ENCODE measurements around the gene SFTPB. TPM values are rescaled to one million over a fixed set of nuclear protein-coding genes. Genes with fewer than 3 reads are reported as not detected.

SFTPB gene
- polyA plus RNA-seq, 1 donor from 2014 or later: not detected

GRCh38 chr2:85703329-85703728 is 35.3 kb upstream of the SFTPB start:
- no peak for TF ChIP-seq EP300 (conservative IDR thresholded peaks at IDR 0.05; ENCODE audit: poor library complexity, severe bottlenecking)
- no peak for TF ChIP-seq CTCF (IDR thresholded peaks at IDR 0.05; ENCODE audit: poor library complexity, severe bottlenecking)
- no peak for TF ChIP-seq TAF1 (IDR thresholded peaks at IDR 0.05; ENCODE audit: low read depth)
- TF ChIP-seq EZH2 (IDR thresholded peaks at IDR 0.05; ENCODE audit: borderline replicate concordance, insufficient read depth, low read length, poor library complexity, severe bottlenecking): no peak
- TF ChIP-seq, protein P1, sequence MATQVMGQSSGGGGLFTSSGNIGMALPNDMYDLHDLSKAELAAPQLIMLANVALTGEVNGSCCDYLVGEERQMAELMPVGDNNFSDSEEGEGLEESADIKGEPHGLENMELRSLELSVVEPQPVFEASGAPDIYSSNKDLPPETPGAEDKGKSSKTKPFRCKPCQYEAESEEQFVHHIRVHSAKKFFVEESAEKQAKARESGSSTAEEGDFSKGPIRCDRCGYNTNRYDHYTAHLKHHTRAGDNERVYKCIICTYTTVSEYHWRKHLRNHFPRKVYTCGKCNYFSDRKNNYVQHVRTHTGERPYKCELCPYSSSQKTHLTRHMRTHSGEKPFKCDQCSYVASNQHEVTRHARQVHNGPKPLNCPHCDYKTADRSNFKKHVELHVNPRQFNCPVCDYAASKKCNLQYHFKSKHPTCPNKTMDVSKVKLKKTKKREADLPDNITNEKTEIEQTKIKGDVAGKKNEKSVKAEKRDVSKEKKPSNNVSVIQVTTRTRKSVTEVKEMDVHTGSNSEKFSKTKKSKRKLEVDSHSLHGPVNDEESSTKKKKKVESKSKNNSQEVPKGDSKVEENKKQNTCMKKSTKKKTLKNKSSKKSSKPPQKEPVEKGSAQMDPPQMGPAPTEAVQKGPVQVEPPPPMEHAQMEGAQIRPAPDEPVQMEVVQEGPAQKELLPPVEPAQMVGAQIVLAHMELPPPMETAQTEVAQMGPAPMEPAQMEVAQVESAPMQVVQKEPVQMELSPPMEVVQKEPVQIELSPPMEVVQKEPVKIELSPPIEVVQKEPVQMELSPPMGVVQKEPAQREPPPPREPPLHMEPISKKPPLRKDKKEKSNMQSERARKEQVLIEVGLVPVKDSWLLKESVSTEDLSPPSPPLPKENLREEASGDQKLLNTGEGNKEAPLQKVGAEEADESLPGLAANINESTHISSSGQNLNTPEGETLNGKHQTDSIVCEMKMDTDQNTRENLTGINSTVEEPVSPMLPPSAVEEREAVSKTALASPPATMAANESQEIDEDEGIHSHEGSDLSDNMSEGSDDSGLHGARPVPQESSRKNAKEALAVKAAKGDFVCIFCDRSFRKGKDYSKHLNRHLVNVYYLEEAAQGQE (IDR thresholded peaks at IDR 0.05; ENCODE audit: borderline replicate concordance): no peak
- TF ChIP-seq POLR2AphosphoS5 (IDR thresholded peaks at IDR 0.05): no peak
- no peak for TF ChIP-seq RAD21 (conservative IDR thresholded peaks at IDR 0.05)
- TF ChIP-seq MXI1 (conservative IDR thresholded peaks at IDR 0.05; ENCODE audit: poor library complexity, severe bottlenecking): no peak
- no peak for TF ChIP-seq SMC3 (conservative IDR thresholded peaks at IDR 0.05; ENCODE audit: poor library complexity)
- H4K20me1 ChIP-seq (ENCODE audit: insufficient read depth): no peaks in the 10 kb centered on the region
- no peaks in the 10 kb centered on the region for H3F3A ChIP-seq (ENCODE audit: insufficient read depth, low read length, poor library complexity, severe bottlenecking)
- H2AFZ ChIP-seq (ENCODE audit: low read depth, low read length): no peak overlapping the region
- no peak overlapping the region for H3K27ac ChIP-seq (ENCODE audit: low read length)
- H3K79me2 ChIP-seq (replicated peaks; ENCODE audit: insufficient read depth, low read length): no peaks in the 10 kb centered on the region
- no peak overlapping the region for H3K9ac ChIP-seq (ENCODE audit: low read length)
- H3K36me3 ChIP-seq (ENCODE audit: insufficient read depth, low read length): no peaks in the 10 kb centered on the region
- no peaks in the 10 kb centered on the region for H3K9me3 ChIP-seq (ENCODE audit: low read length)
- no peaks in the 10 kb centered on the region for H3K27me3 ChIP-seq (ENCODE audit: insufficient read depth, low read depth, low read length)
- H3K9me2 ChIP-seq (ENCODE audit: insufficient read depth, low read length): no peaks in the 10 kb centered on the region
- no peak overlapping the region for H3K4me3 ChIP-seq (ENCODE audit: low read length)
- H3K4me2 ChIP-seq (ENCODE audit: low read length): no peak overlapping the region

- Histone ChIP-seq H3K9ac (ENCODE audit: low read length) (no peak overlapping the region), H3K4me2 (ENCODE audit: low read length) (no peak overlapping the region), H4K20me1 (ENCODE audit: insufficient read depth) (no peaks in the 10 kb centered on the region), H3K4me3 (ENCODE audit: low read length) (no peak overlapping the region), H3F3A (ENCODE audit: insufficient read depth, low read length, poor library complexity, severe bottlenecking) (no peaks in the 10 kb centered on the region), H3K9me3 (ENCODE audit: low read length) (no peaks in the 10 kb centered on the region), H3K36me3 (ENCODE audit: insufficient read depth, low read length) (no peaks in the 10 kb centered on the region), H3K9me2 (ENCODE audit: insufficient read depth, low read length) (no peaks in the 10 kb centered on the region), H3K27ac (ENCODE audit: low read length) (no peak overlapping the region), H3K79me2 (replicated peaks; ENCODE audit: insufficient read depth, low read length) (no peaks in the 10 kb centered on the region), H2AFZ (ENCODE audit: low read depth, low read length) (no peak overlapping the region), H3K27me3 (ENCODE audit: insufficient read depth, low read depth, low read length) (no peaks in the 10 kb centered on the region)
- TF ChIP-seq MXI1 (conservative IDR thresholded peaks at IDR 0.05; ENCODE audit: poor library complexity, severe bottlenecking) (no peak), POLR2AphosphoS5 (IDR thresholded peaks at IDR 0.05) (no peak), CTCF (IDR thresholded peaks at IDR 0.05; ENCODE audit: poor library complexity, severe bottlenecking) (no peak), EP300 (conservative IDR thresholded peaks at IDR 0.05; ENCODE audit: poor library complexity, severe bottlenecking) (no peak), RAD21 (conservative IDR thresholded peaks at IDR 0.05) (no peak), TAF1 (IDR thresholded peaks at IDR 0.05; ENCODE audit: low read depth) (no peak), EZH2 (IDR thresholded peaks at IDR 0.05; ENCODE audit: borderline replicate concordance, insufficient read depth, low read length, poor library complexity, severe bottlenecking) (no peak), SMC3 (conservative IDR thresholded peaks at IDR 0.05; ENCODE audit: poor library complexity) (no peak)
- TF ChIP-seq, protein P1 (IDR thresholded peaks at IDR 0.05; ENCODE audit: borderline replicate concordance): no peak
These were observed 34.8 kb upstream of the SFTPB start for GRCh38 chr2:85702800-85703199.
